OCI-LY1 (cell line): ENCODE results near the gene NUP42.

ENCODE experiments used
- H2AFZ ChIP-seq: fragments of 200-600 bp; sonication (generic), shearing (Covaris generic); 2 replicates; pipeline ENCODE4 v1.6.0; 2014; ENCODE audit warnings: antibody characterized with exemption, mild to moderate bottlenecking, low read length
- H3F3A ChIP-seq: fragments of 200-600 bp; sonication (generic), shearing (Covaris generic); 2 replicates; pipeline ENCODE4 v1.6.0; 2014; ENCODE audit warnings: mild to moderate bottlenecking, antibody characterized with exemption, low read length, moderate library complexity; ENCODE audit not compliant: insufficient read depth
- H3K27ac ChIP-seq: fragments of 200-600 bp; sonication (generic); 2 replicates; pipeline ENCODE4 v1.5.1; 2014; ENCODE audit warnings: low read length, mixed run types, mild to moderate bottlenecking, low read depth; ENCODE audit not compliant: poor library complexity, severe bottlenecking
- H3K27me3 ChIP-seq: fragments of 200-600 bp; sonication (generic); 2 replicates; pipeline ENCODE4 v1.6.0; 2014; ENCODE audit warnings: antibody characterized with exemption, mild to moderate bottlenecking, low read length, moderate library complexity; ENCODE audit not compliant: insufficient read depth
- H3K36me3 ChIP-seq: fragments of 200-600 bp; sonication (generic); 2 replicates; pipeline ENCODE4 v1.6.1; 2014; ENCODE audit warnings: mild to moderate bottlenecking, antibody characterized with exemption, low read length, moderate library complexity, mixed read lengths; ENCODE audit not compliant: insufficient read depth
- H3K4me1 ChIP-seq: fragments of 200-600 bp; sonication (generic); 2 replicates; pipeline ENCODE4 v1.5.1; 2014; ENCODE audit warnings: mild to moderate bottlenecking, low read length, moderate library complexity; ENCODE audit not compliant: insufficient read depth, severe bottlenecking
- H3K4me2 ChIP-seq: fragments of 200-600 bp; sonication (generic), shearing (Covaris generic); 2 replicates; pipeline ENCODE4 v1.6.1; 2014; ENCODE audit warnings: low read length
- H3K4me3 ChIP-seq: fragments of 200-600 bp; sonication (generic); 2 replicates; pipeline ENCODE4 v1.5.1; 2014; ENCODE audit warnings: low read length, low read depth, mild to moderate bottlenecking, mixed read lengths; ENCODE audit not compliant: poor library complexity, severe bottlenecking
- H3K79me2 ChIP-seq: fragments of 200-600 bp; shearing (Covaris generic); 2 replicates; pipeline ENCODE4 v1.6.1; 2016; ENCODE audit warnings: mixed run types, low read length, mixed read lengths; ENCODE audit not compliant: insufficient read depth
- H3K9ac ChIP-seq: fragments of 200-600 bp; sonication (generic), shearing (Covaris generic); 2 replicates; pipeline ENCODE4 v1.6.1; 2014; ENCODE audit warnings: mild to moderate bottlenecking, low read length, mixed read lengths
- H3K9me2 ChIP-seq: fragments of 200-600 bp; sonication (generic), shearing (Covaris generic); 2 replicates; pipeline ENCODE4 v1.6.1; 2014; ENCODE audit warnings: low read depth, mild to moderate bottlenecking, low read length, mixed read lengths
- H3K9me3 ChIP-seq: fragments of 200-600 bp; shearing (Covaris generic); 2 replicates; pipeline ENCODE4 v1.6.1; 2014; ENCODE audit warnings: low read length, mixed read lengths
- H4K20me1 ChIP-seq: fragments of 200-600 bp; sonication (generic), shearing (Covaris generic); 2 replicates; pipeline ENCODE4 v1.6.0; 2016; ENCODE audit warnings: mild to moderate bottlenecking, low read length; ENCODE audit not compliant: insufficient read depth
- EZH2 ChIP-seq: fragments of 200-600 bp; sonication (generic), shearing (Covaris generic); IDR thresholded peaks from 2 replicates; pipeline ENCODE4 v1.8.0; 2017; ENCODE audit warnings: borderline replicate concordance, mixed run types, mild to moderate bottlenecking, antibody characterized with exemption, low read length, moderate library complexity, mixed read lengths
- TF ChIP-seq, protein P1 (sequence below): fragments of 200-600 bp; sonication (generic), shearing (Covaris generic); IDR thresholded peaks from 2 replicates; pipeline ENCODE4 v1.5.1; 2017; ENCODE audit warnings: mild to moderate bottlenecking, antibody characterized with exemption, low read length, moderate library complexity, mixed read lengths

The NUP42 gene

GRCh38 chr7:23183279-23184012, 1.6 kb downstream of the NUP42 start:
- peaks cover 32% of the 10 kb centered on the region for H3K4me1 ChIP-seq
- H3K27ac ChIP-seq, result peak overlapping the region; percentile 42
- no peaks in the 10 kb centered on the region for H3K27me3 ChIP-seq
- no peaks in the 10 kb centered on the region for H3K9me2 ChIP-seq
- H3K36me3 ChIP-seq, result peaks cover 45% of the 10 kb centered on the region
- peak overlapping the region; percentile 93 for H3K9ac ChIP-seq
- TF ChIP-seq EZH2, result no peak
- TF ChIP-seq, protein P1, sequence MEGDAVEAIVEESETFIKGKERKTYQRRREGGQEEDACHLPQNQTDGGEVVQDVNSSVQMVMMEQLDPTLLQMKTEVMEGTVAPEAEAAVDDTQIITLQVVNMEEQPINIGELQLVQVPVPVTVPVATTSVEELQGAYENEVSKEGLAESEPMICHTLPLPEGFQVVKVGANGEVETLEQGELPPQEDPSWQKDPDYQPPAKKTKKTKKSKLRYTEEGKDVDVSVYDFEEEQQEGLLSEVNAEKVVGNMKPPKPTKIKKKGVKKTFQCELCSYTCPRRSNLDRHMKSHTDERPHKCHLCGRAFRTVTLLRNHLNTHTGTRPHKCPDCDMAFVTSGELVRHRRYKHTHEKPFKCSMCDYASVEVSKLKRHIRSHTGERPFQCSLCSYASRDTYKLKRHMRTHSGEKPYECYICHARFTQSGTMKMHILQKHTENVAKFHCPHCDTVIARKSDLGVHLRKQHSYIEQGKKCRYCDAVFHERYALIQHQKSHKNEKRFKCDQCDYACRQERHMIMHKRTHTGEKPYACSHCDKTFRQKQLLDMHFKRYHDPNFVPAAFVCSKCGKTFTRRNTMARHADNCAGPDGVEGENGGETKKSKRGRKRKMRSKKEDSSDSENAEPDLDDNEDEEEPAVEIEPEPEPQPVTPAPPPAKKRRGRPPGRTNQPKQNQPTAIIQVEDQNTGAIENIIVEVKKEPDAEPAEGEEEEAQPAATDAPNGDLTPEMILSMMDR, result no peak
- H3K79me2 ChIP-seq, result peaks cover 50% of the 10 kb centered on the region
- H3F3A ChIP-seq, result no peaks in the 10 kb centered on the region
- H3K9me3 ChIP-seq, result no peaks in the 10 kb centered on the region
- 0 out of 2 replicates have a peak, but pooled peaks cover 2% of the 10 kb centered on the region for H4K20me1 ChIP-seq
- peak overlapping the region; percentile 64 for H3K4me2 ChIP-seq
- H3K4me3 ChIP-seq, result peak overlapping the region; percentile 90
- no peak overlapping the region for H2AFZ ChIP-seq

- H3K4me3 ChIP-seq, result peak overlapping the region; percentile 90
These were observed 2.4 kb downstream of the NUP42 start for GRCh38 chr7:23184291-23184690.

GRCh38 chr7:23184709-23185359, 3.0 kb downstream of the NUP42 start:
- Histone ChIP-seq H2AFZ (no peak overlapping the region), H3K79me2 (peaks cover 58% of the 10 kb centered on the region), H3F3A (no peaks in the 10 kb centered on the region), H3K9ac (no peak overlapping the region), H3K4me2 (peak overlapping the region; percentile 64; the same call in 1 of the 2 replicates), H3K27ac (no peak overlapping the region), H3K27me3 (no peaks in the 10 kb centered on the region), H3K36me3 (peaks cover 59% of the 10 kb centered on the region), H3K9me3 (no peaks in the 10 kb centered on the region), H4K20me1 (0 out of 2 replicates have a peak, but pooled peaks cover 2% of the 10 kb centered on the region), H3K4me3 (peak overlapping the region; percentile 90), H3K4me1 (peaks cover 32% of the 10 kb centered on the region), H3K9me2 (no peaks in the 10 kb centered on the region)
- TF ChIP-seq, protein P1, result peak; percentile 45
- TF ChIP-seq EZH2, result no peak

More at GRCh38 chr7:23184291-23184690, 2.4 kb downstream of the NUP42 start:
- H2AFZ ChIP-seq, result no peak overlapping the region
- H3K4me1 ChIP-seq, result peaks cover 32% of the 10 kb centered on the region
- peak overlapping the region; percentile 93 for H3K9ac ChIP-seq
- no peaks in the 10 kb centered on the region for H3K27me3 ChIP-seq
- TF ChIP-seq, protein P1, result no peak
- TF ChIP-seq EZH2, result no peak
- no peaks in the 10 kb centered on the region for H3F3A ChIP-seq
- peak overlapping the region; percentile 64 for H3K4me2 ChIP-seq
- no peaks in the 10 kb centered on the region for H3K9me3 ChIP-seq
- peaks cover 58% of the 10 kb centered on the region for H3K79me2 ChIP-seq
- H4K20me1 ChIP-seq, result 0 out of 2 replicates have a peak, but pooled peaks cover 2% of the 10 kb centered on the region
- H3K9me2 ChIP-seq, result no peaks in the 10 kb centered on the region
- no peak overlapping the region for H3K27ac ChIP-seq
- peaks cover 53% of the 10 kb centered on the region for H3K36me3 ChIP-seq
